GM12875 (cell line): ENCODE measurements around the gene EMCN.

Source experiments
- H3K4me3 ChIP-seq: one replicate; pipeline ENCODE4 v1.5.1; 2011; ENCODE audit warnings: low read depth, low read length, control low read depth
- CTCF ChIP-seq: IDR thresholded peaks from 2 replicates; pipeline ENCODE4 v1.5.1; 2011; ENCODE audit warnings: low read depth, mild to moderate bottlenecking, control low read depth, inconsistent platforms, low read length, moderate library complexity, borderline replicate concordance; ENCODE audit not compliant: insufficient read depth

Gene EMCN

GRCh38 chr4:100428051-100428450, 89.8 kb downstream of the EMCN start:
- no peak for TF ChIP-seq CTCF
- no peak overlapping the region for H3K4me3 ChIP-seq

GRCh38 chr4:100424376-100424775, 93.4 kb downstream of the EMCN start:
- no peak overlapping the region for H3K4me3 ChIP-seq
- no peak for TF ChIP-seq CTCF

GRCh38 chr4:100422894-100423293, 94.9 kb downstream of the EMCN start:
- no peak for TF ChIP-seq CTCF
- no peak overlapping the region for H3K4me3 ChIP-seq

GRCh38 chr4:100421361-100421978, 96.4 kb downstream of the EMCN start:
- TF ChIP-seq CTCF, result no peak
- no peak overlapping the region for H3K4me3 ChIP-seq

- no peak overlapping the region for H3K4me3 ChIP-seq
- TF ChIP-seq CTCF, result no peak
Observed at GRCh38 chr4:100420571-100420970, 97.3 kb downstream of the EMCN start.

GRCh38 chr4:100417565-100417964, 100.3 kb downstream of the EMCN start:
- H3K4me3 ChIP-seq, result no peak overlapping the region
- no peak for TF ChIP-seq CTCF

- H3K4me3 ChIP-seq, result no peak overlapping the region
- TF ChIP-seq CTCF, result no peak
Observed at GRCh38 chr4:100414016-100414790, 103.6 kb downstream of the EMCN start.
